NB4 (cell line): ENCODE results near the gene GPR18.

Experiments
- CTCF ChIP-seq: IDR thresholded peaks from one replicate; pipeline ENCODE4 v1.5.1; 2012; ENCODE audit warnings: low read depth, low read length
- MAX ChIP-seq: IDR thresholded peaks from 2 replicates; pipeline ENCODE4 v1.6.1; 2011; ENCODE audit warnings: low read depth, low read length

GRCh38 chr13:99280166-99280565 is 22.0 kb upstream of the GPR18 start:
- no peak for TF ChIP-seq CTCF
- TF ChIP-seq MAX, result no peak
